Measurements from ENCODE around the gene TMEM219. TPM values are rescaled to one million over a fixed set of nuclear protein-coding genes. Genes with fewer than 3 reads are reported as not detected.
A peak's percentile ranks its signal among the peaks of the same experiment; 100 is the strongest.

The TMEM219 gene
- total and polyA plus RNA-seq, 2 experiments from 2014 or later = 106 to 189 TPM

GRCh38 chr16:29996766-29997250 is 34.9 kb downstream of the TMEM219 start:
- Histone ChIP-seq H3K27ac (no peak overlapping the region), H3K79me2 (peaks cover 10% of the 10 kb centered on the region), H3K9me3 (ENCODE audit: low read depth) (no peaks in the 10 kb centered on the region), H3K9me2 (replicated peaks; ENCODE audit: insufficient read depth) (no peaks in the 10 kb centered on the region), H3K4me3 (peak overlapping the region; percentile 64), H3K27me3 (no peaks in the 10 kb centered on the region), H3K4me1 (ENCODE audit: insufficient read depth) (peaks cover 15% of the 10 kb centered on the region), H2AFZ (peak overlapping the region; percentile 89), H4K20me1 (ENCODE audit: insufficient read depth, poor library complexity, severe bottlenecking) (no peaks in the 10 kb centered on the region), H3K36me3 (replicated peaks; ENCODE audit: insufficient read depth, low read depth) (no peaks in the 10 kb centered on the region), H3K4me2 (peak overlapping the region; percentile 85)
- WGBS (ENCODE audit: low lambda C conversion rate, missing lambda C conversion rate) = 29% methylated on average over 9 of the region's 9 CpGs
- no peak for TF ChIP-seq EZH2phosphoT487 (IDR thresholded peaks at IDR 0.05; ENCODE audit: low read depth, severe bottlenecking, unreplicated experiment)
- no peak for TF ChIP-seq EZH2 (IDR thresholded peaks at IDR 0.05; ENCODE audit: borderline replicate concordance)
- TF ChIP-seq CTCF (IDR thresholded peaks at IDR 0.05; ENCODE audit: poor library complexity) = no peak
- DNase-seq (ENCODE audit: low spot score) = no peak

- Histone ChIP-seq H3K4me3 (no peak overlapping the region), H3K79me2 (peaks cover 10% of the 10 kb centered on the region), H3K9me2 (replicated peaks; ENCODE audit: insufficient read depth) (no peaks in the 10 kb centered on the region), H3K27ac (no peak overlapping the region), H3K4me1 (ENCODE audit: insufficient read depth) (peaks cover 10% of the 10 kb centered on the region), H4K20me1 (ENCODE audit: insufficient read depth, poor library complexity, severe bottlenecking) (no peaks in the 10 kb centered on the region), H2AFZ (no peak overlapping the region), H3K27me3 (no peaks in the 10 kb centered on the region), H3K36me3 (replicated peaks; ENCODE audit: insufficient read depth, low read depth) (no peaks in the 10 kb centered on the region), H3K4me2 (no peak overlapping the region), H3K9me3 (ENCODE audit: low read depth) (no peaks in the 10 kb centered on the region)
- TF ChIP-seq CTCF (IDR thresholded peaks at IDR 0.05; ENCODE audit: poor library complexity) (no peak), EZH2phosphoT487 (IDR thresholded peaks at IDR 0.05; ENCODE audit: low read depth, severe bottlenecking, unreplicated experiment) (no peak), EZH2 (IDR thresholded peaks at IDR 0.05; ENCODE audit: borderline replicate concordance) (no peak)
- WGBS (ENCODE audit: low lambda C conversion rate, missing lambda C conversion rate) = 95% methylated on average over 6 of the region's 6 CpGs
- DNase-seq (ENCODE audit: low spot score) = no peak
Observed at GRCh38 chr16:29999605-30000004, 37.7 kb downstream of the TMEM219 start.

- no peak overlapping the region for H3K4me3 ChIP-seq
- WGBS (ENCODE audit: low lambda C conversion rate, missing lambda C conversion rate) = 87% methylated on average over 23 of the region's 33 CpGs
- no peak for TF ChIP-seq EZH2phosphoT487 (IDR thresholded peaks at IDR 0.05; ENCODE audit: low read depth, severe bottlenecking, unreplicated experiment)
- no peak for TF ChIP-seq CTCF (IDR thresholded peaks at IDR 0.05; ENCODE audit: poor library complexity)
- no peak for TF ChIP-seq EZH2 (IDR thresholded peaks at IDR 0.05; ENCODE audit: borderline replicate concordance)
- H3K36me3 ChIP-seq (replicated peaks; ENCODE audit: insufficient read depth, low read depth) = no peaks in the 10 kb centered on the region
- H3K27me3 ChIP-seq = no peaks in the 10 kb centered on the region
- H2AFZ ChIP-seq = no peak overlapping the region
- no peak overlapping the region for H3K4me2 ChIP-seq
- H4K20me1 ChIP-seq (ENCODE audit: insufficient read depth, poor library complexity, severe bottlenecking) = no peaks in the 10 kb centered on the region
- H3K79me2 ChIP-seq = peaks cover 10% of the 10 kb centered on the region
- no peak overlapping the region for H3K27ac ChIP-seq
- no peak for DNase-seq (ENCODE audit: low spot score)
- peaks cover 6% of the 10 kb centered on the region for H3K4me1 ChIP-seq (ENCODE audit: insufficient read depth)
- no peaks in the 10 kb centered on the region for H3K9me3 ChIP-seq (ENCODE audit: low read depth)
- no peaks in the 10 kb centered on the region for H3K9me2 ChIP-seq (replicated peaks; ENCODE audit: insufficient read depth)
Observed at GRCh38 chr16:30000735-30001631, 39.1 kb downstream of the TMEM219 start.
